HG03469 (cell line): ENCODE data around the gene EMID1.

Source experiments
- ATAC-seq: cut with Tn5 transposase; IDR thresholded peaks from one replicate; pipeline ENCODE4 v1.9.1; 2021; ENCODE audit warnings: mild to moderate bottlenecking, moderate library complexity, moderate number of reproducible peaks; ENCODE audit not compliant: unreplicated experiment

Gene EMID1

DNA sequence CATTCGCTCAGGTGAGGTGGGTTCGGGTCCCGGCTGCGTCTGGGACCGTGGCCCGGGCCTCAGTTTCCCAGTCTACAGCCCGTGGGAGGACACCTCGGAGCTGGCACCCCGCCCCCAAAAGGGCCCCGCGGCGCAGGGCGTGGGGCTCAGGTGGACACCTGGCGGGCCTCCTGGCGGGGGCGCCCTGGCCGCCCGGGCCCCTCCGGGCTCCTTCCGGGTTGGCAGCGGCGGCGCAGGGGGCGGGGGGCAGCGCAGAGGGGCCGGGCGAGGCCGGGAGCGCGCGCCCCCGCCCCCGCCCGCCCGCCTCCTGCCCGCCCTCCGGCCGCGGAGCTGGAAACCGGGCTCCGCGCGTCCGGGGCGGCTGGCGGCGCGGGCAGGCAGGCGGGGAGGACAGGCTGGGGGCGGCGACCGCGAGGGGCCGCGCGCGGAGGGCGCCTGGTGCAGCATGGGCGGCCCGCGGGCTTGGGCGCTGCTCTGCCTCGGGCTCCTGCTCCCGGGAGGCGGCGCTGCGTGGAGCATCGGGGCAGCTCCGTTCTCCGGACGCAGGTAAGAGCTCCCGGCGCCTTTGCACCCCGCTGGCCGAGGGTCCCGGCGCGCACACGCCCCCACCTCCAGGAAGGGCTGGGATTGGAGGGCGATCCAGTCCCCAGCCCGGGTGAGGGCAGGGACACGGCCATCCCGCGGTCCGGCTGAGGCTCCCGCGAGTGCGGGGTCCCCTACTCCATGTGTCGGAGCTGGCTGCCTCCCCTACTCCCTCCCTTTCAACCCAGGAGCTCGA, at the start of gene EMID1:
Gene EMID1, plus strand, starts transcription at position 303 of the 778 bp plus-strand sequence. Its CDS starts 143 bp downstream, at position 446.
- no peak for ATAC-seq

DNA sequence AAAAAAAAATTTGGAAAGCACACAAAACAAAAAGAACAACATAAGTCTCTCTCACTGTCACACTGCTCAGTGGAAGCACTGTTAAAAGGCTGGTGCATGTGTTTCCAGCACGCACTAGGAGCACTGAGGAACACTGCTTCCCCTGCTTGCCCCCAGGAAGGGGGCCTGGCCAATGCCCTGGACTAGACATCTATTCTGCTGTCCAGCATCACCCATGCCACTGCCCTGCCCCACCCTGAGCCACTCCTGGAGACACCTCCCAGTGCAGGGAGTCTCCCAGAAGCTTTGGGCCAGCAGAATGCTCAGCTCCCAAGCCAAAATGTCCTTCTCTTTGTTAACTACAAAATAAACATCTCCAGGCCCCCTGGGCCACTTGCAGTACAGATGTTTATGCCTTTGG, 49.7 kb upstream of the EMID1 start:
- no peak for ATAC-seq

DNA sequence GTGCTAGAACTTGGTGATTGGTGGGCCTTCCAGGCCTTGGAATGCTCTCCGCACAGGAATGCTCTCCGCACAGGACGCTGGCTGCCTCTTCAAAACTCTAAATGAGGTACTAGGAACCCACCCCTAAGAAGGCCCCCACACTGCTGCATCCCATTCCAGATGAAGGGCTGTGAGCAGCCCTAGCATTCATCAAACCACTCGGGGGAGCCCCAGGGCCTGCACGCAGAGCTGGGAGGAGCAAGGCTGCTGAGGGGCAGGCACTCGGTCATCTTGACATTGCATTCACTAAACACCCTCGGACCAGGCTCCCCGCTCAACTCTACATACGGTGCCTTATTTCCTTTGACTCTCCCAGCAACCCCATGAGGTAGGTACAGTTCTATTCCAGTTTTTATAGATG, 49.2 kb upstream of the EMID1 start:
- no peak for ATAC-seq

DNA sequence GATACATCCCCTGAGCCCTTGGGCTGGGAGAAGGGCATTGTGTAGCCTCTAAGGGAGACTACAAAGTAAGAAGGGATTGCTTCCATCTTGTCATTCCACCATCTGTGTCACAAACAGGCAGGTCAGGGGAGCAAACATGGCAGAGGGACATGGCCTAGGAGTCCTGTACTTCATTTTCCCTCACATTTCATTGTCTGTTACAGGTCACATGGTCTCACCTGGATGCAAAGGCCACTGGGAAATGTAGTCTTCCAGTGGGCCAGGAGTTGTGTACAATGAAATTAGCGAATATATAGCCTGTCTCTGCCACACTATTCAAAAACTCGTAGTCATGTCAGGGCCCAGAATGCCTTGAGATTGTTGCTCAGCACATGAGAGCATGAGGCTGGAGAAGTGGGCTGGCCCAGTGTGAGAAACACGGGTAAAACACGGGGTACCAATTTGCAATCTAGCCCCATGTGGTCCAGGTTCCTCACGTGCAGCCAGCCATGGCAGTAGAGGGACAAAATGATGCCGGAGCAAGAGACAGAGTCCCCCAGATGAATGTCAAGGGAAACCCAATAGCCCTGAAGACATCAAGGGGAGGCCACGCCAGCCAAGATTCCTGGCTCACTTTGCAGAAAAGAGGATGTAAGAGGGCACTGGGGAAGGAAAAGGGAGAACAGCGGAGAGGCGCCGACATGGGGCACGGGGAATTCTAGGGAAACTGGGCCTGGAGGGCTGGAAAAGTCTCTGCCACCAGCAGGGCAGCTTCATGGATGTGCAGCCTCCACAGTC, 47.7 kb upstream of the EMID1 start:
- no peak for ATAC-seq

DNA sequence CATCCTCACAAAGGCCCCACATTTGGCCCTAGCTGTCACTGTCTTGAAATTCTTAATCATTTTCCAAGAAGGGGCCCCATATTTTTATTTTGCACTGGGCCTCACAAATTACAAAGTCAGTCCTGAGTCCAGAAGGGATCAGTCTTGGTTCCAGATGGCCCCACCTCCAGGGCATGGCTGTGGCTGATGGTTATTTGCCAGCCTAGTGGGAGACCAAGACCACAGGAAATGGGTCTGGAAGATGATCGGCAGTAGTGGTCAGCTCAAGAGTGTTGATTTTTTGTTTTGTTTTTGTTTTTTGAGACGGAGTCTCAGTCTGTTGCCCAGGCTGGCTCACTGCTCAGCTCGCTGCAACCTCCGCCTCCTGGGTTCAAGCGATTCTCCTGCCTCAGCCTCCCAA, 47.1 kb upstream of the EMID1 start:
- ATAC-seq = no peak

DNA sequence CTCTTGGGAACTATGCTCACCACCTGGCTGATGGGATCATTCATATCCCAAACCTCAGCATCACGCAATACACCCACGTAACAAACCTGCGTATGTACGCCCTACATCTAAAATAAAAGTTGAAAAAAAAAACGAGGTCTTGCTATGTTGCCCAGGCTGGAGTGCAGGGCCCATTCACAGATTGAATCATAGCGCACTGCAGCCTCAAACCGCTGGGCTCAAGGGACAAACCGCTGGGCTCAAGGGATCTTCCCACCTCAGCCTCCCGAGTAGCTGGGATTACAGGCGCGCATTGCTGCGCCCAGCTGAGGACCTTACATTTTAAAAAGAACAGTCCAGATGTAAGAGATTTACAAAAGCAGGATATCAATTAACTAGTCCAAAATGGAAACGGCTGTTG, 41.9 kb upstream of the EMID1 start:
- no peak for ATAC-seq

DNA sequence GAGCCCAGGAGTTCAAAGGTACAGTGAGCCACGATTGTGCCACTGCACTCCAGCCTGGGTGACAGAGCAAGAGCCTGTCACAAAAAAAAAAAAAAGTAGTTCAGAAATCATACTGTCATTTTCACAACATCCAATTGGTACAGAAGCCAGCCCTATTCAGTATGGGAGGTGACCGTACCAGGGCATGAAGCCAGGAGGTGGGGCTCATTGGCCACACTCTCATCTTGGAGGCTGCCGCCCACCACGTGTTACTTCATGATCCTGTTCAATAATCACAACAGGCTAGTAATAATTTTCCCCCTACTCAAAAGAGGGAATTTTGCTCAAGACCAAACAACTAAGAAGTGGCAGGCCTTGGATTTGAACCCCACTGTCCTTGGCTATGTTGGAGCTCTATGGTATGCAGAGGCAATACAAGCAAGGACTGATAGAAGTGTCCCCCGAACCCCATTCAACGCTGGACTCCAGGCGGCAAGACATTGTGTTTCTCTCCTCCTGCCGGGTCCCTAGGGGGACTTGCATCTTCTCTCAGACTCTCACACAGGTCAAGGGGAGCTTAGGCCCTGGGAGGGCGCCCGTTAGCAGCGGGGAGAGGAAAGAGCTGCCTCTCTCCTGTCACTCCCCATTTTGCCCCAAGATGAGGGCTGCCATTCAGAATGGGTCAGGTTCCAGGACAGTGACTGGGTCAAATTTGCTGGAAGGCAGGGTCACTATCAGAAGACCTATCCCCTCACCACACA, 40.2 kb upstream of the EMID1 start:
- no peak for ATAC-seq

DNA sequence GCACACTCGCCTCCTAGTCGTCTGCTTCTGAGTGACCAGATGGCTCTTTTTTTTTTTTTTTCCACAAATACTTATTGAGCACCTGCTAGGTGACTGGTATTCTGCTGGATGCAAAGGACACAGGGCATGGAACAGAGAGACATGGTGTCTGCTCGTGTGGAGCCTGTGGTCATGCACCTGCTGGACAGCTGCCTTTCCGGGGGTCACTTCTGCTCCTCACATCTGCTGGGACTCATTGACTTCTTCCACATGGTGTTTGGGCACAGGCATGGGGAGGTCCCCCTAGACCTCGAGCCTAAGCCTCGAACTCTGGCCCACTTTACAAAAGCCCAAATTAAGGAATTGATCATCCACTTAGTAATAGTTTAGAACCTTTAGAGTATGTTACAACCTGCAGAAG, 39.5 kb upstream of the EMID1 start:
- ATAC-seq = no peak

DNA sequence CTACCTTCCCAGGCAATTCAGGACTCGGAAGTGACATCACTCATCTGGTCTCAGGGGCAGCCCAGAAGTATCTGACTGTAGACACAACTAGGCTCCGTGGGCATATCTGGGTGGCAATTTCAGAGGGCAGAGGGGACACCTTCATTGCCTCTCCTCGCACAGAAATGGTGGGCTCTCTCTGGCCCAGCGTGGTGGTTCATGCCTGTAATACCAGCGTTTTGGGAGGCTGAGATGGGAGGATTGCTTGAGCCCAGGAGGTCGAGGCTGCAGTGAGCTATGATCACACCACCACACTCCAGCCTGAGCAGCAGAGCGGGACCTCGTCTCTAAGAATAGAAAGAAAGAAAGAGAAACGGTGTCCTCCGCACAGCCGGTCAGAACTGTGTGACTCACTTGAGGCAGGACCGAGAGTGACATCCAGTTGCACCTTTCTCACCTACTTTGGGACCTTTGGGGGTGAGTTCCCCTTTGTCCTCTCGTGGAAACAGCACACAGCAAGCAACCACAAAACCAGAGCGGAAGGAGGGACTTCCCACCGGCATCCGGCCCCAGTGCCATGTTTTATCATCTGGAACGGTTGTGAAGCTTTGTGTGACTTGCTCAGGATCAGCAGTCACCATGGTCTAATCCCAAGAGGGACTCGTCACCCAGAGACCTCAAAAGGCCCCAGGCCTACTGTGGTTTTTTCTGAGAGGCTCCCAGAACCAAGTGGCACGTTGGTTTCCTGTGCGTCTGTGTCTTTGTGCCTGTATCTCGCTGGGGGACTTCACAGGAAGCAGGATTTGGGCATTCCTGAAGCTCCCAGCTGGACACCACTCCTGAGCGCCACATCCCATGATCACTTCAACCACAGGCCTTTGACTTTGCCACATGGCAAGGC, 38.4 kb upstream of the EMID1 start:
- ATAC-seq = peak; percentile 86

DNA sequence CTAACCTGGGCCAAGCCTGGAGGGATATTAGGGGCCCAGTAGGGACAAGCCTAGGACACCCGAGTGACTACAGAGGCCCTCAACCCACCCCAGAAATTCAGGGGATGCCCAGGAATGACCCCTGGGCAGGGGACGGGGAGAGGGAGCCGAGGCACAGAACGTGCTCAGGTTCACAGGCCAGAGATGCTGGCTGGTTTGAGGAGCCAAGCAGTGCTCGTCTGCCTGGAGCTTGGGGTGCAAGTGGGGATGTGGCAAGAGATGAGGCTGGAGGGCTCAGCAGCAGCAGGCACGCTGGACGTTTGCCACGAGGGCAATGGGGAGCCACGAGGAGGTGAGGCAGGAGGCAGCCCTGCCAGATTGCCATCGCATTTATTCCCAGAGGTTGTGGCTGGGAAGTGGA, 34.0 kb upstream of the EMID1 start:
- no peak for ATAC-seq

DNA sequence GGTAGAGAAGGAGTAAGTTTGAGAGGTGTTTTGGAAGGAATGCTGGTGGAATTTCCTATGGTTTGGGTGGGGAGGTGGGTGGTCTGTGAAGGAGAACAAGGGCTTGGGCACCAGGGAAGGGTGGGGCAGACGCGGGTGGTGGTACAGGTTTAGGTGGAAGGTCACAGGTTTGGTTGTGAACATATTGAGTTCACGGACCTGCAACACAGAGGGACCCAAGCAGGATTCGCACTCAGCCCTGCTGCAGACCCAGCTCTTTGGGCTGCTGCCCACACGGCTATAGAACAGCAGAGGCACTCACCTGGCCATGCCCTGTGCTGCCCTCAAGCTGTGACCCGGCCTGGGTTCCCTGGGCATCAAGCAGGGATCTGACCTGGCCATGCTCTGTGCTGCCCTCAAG, 33.5 kb upstream of the EMID1 start:
- ATAC-seq = no peak

DNA sequence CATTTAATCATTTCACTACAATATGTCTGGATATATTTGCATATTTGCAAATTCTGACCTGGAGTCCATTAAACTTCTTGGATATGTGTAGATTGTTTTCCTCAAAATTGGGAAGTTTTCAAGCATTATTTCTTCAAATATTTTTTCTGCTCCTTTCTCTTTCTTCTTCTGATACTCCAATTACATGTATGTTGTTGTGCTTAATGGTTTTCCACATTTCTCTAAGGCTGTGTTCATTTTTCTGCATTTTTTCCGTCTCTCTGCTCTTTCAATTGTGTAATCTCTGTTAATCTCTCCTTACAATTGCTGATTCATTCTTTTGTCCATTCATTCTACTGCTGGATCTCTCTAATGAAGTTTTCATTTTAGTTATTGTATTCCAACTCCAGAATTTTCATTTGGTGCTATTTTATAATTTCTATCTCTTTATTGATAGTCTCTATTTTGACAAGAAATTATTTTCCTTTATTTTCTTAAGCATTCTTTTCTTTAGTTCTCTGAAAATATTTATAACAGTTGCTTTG, 30.3 kb upstream of the EMID1 start:
- no peak for ATAC-seq

DNA sequence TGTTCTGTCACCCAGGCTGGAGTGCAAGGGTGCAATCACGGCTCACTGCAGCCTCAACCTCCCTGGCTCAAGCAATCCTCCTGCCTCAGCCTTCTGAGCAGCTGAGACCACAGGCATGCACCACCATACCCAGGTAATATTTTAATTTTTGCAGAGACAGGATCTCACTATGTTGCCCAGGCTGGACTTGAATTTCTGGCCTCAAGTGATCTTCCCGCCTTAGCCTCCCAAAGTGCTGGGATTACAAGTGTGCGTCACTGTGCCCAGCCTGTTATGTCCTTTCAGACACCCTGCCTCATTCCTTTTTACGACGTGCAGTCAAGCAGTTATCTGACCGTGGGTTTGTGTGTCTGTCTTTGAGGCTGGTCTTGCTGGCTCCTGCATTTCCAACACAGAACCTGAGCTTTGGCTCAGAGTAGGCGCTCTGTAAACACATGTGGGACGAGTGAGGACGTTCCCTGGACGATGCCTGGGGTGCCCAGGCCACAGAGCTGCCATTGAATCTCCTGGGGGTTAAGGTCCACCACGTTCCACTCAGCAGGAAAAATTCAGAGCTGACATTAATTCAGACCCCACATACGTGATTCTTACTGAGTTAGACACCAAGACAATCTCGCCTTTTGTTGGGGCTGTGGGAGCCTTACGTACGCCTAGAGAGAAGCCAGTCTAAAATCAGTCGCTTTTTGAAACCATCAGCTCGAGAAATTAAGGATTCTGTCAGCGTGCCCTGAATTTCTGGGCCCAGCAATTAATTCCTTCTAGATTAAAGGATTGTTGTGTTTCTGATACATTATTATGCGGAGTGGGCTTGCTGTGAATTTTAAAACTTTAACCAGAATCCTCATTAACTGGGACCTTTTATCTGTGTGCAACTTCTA, 21.5 kb upstream of the EMID1 start:
- ATAC-seq = no peak

DNA sequence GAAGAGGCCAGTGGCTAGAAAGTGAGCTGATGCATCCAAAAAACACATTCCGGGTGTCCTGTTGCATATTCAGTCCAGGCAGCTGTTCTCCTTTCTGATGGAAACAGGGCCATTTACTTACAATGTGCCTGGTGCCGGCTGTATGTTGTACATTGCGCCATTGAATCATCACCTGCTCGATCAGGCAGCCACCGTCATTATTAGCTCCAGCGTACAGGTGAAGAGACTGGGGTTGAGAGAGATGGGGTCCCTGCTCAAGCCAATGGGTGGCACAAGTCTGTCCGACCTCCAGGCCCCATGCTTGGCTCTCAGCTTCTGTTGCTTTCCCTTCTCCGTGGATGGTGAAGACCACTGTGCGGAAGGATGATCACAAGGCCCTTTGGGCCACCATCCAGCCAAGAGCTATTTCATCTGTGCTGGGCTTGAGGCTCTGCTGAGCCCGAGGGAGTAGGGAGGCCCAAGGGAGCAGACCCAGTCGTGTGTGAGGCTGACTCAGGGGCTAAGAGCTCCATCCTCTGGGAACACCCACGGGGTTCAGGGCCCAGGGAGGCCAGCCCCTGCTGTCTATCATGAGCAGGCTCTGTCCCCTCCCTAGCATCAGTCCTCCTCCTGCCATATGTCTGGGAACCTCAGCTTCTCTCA, 20.7 kb upstream of the EMID1 start:
- no peak for ATAC-seq

DNA sequence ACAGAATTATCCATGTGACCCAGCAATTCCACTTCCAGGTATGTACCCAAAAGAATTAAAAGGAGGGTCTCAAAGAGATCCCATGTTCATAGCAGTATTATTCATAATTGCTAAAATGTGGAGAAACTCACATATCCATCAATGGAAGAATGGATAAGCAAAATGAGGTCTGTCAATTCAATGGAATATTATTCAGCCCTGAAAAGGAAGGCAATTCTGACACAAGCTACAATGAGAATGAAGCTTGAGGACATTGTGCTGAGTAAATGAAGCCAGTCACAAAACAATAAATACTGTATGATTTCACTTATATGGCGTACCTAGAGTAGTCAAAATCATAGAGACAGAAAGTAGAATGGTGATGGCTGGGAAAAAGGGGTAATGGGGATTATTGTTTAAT, 19.4 kb upstream of the EMID1 start:
- ATAC-seq = no peak

DNA sequence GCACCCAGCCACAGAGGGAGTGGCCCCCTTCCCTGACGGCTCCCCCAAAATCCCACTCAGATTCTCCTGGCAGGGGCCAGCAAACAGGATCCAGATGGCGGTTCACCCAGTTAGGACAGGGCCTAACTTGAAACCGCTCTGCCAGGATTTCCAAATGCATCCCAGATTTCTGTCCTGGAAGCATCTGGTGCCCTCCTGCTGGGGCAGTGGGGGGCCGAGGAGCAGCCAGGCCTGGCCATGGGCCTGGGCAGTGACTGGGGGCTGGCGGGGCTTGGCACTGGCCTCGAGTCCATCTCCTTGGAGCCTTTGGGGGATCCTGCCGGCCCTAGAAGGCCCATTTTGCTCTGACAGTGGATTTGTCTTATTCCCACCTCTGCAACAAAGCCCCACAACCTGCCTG, 17.9 kb upstream of the EMID1 start:
- no peak for ATAC-seq

DNA sequence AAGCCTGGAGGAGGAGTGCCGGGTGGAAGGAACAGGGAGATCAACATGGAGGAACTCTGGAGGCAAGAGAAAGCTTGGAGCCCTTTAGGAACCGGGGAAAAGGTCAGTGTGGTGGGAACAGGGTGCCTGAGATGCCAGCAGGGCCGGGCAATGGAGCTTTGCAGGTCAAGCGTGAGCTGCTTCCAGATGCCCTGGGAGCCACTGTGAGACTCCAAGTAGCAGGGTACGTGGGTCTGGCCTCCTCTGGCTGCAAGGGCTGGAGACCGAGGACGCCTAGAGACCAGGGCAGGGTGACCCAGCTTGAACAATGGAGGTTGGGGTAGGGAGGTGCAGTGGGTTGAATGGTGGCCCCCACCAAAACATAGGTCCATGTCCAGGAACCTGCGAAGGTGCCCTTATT, 15.6 kb upstream of the EMID1 start:
- ATAC-seq = no peak

DNA sequence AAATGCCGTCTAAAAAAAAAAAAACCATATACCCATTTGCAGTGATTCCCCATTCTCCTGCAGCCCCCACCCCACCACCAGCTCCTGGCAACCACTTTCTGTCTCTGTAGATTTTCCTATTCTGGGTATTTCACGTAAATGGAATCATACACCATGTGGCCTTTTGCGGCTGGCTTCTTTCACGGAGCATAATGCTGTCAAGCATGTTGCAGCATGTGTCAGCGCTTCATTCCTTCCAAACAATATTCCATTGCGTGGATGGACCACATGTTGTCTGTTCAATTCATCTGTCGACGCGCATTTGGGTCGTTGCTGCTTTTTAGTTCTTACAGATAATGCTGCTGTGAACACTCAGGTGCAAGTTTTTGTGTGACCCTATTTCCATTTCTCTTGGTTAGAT, 14.8 kb upstream of the EMID1 start:
- no peak for ATAC-seq

DNA sequence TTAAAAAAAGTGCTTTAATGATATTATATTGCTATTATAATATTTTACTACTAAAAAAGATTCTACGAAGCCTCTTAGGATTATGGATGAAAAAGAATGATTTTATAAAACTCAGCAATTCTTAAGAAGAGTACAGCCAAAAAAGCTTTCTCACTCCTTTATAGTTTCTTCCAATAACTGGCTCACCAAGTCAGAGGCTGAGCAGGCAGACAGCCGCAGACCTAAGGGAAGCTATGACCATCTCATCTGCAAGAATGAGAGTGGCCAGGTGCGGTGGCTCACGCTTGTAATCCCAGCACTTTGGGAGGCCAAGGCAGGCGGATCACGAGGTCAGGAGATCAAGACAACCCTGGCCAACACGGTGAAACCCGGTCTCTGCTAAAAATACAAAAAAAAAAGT, 12.7 kb upstream of the EMID1 start:
- no peak for ATAC-seq
